GM23248 (cell line): Measurements from ENCODE around the gene MBL2. TPM values are rescaled to one million over a fixed set of nuclear protein-coding genes. Genes with fewer than 3 reads are reported as not detected.

Source experiments
- DNase-seq: peaks from one replicate; pipeline ENCODE4 v3.0.0-alpha.2; 2015
- H2AFZ ChIP-seq: fragments of 200-600 bp; sonication (generic); 2 replicates; pipeline ENCODE4 v1.6.1; 2016; ENCODE audit warnings: antibody characterized with exemption
- H3F3A ChIP-seq: fragments of 200-600 bp; sonication (generic); 2 replicates; pipeline ENCODE4 v1.6.1; 2016; ENCODE audit warnings: mild to moderate bottlenecking, antibody characterized with exemption, mixed run types; ENCODE audit not compliant: insufficient read depth
- H3K27ac ChIP-seq: fragments of 200-600 bp; sonication (generic); 2 replicates; pipeline ENCODE4 v1.5.1; 2016; ENCODE audit warnings: mild to moderate bottlenecking
- H3K27me3 ChIP-seq: fragments of 200-600 bp; sonication (generic); replicated peaks from 2 replicates; pipeline ENCODE4 v1.6.1; 2016; ENCODE audit warnings: mild to moderate bottlenecking; ENCODE audit not compliant: insufficient read depth
- H3K36me3 ChIP-seq: fragments of 200-600 bp; sonication (generic); 2 replicates; pipeline ENCODE4 v1.6.1; 2016; ENCODE audit warnings: low read depth, mild to moderate bottlenecking
- H3K4me1 ChIP-seq: fragments of 200-600 bp; sonication (generic); 2 replicates; pipeline ENCODE4 v1.6.1; 2016; ENCODE audit warnings: mild to moderate bottlenecking; ENCODE audit not compliant: insufficient read depth
- H3K4me2 ChIP-seq: fragments of 200-600 bp; sonication (generic); one replicate; pipeline ENCODE4 v1.6.1; 2016; ENCODE audit warnings: mild to moderate bottlenecking; ENCODE audit not compliant: unreplicated experiment
- H3K4me3 ChIP-seq: fragments of 200-600 bp; sonication (generic); 2 replicates; pipeline ENCODE4 v1.5.1; 2016; ENCODE audit warnings: mild to moderate bottlenecking
- H3K79me2 ChIP-seq: fragments of 200-600 bp; sonication (generic); 2 replicates; pipeline ENCODE4 v1.6.1; 2016; ENCODE audit warnings: mild to moderate bottlenecking; ENCODE audit not compliant: insufficient read depth
- H3K9ac ChIP-seq: fragments of 200-600 bp; sonication (generic); 2 replicates; pipeline ENCODE4 v1.6.1; 2016; ENCODE audit warnings: mild to moderate bottlenecking
- H3K9me2 ChIP-seq: fragments of 200-600 bp; sonication (generic); 2 replicates; pipeline ENCODE4 v1.6.1; 2016; ENCODE audit warnings: mixed run types, mild to moderate bottlenecking, moderate library complexity; ENCODE audit not compliant: insufficient read depth
- H3K9me3 ChIP-seq: fragments of 200-600 bp; sonication (generic); one replicate; pipeline ENCODE4 v1.6.1; 2017; ENCODE audit warnings: low read depth
- H4K20me1 ChIP-seq: fragments of 200-600 bp; sonication (generic); 2 replicates; pipeline ENCODE4 v1.6.0; 2016; ENCODE audit not compliant: insufficient read depth
- EZH2 ChIP-seq: fragments of 200-600 bp; sonication (generic); IDR thresholded peaks from 2 replicates; pipeline ENCODE4 v1.6.1; 2018; ENCODE audit warnings: antibody characterized with exemption, mild to moderate bottlenecking; ENCODE audit not compliant: insufficient read depth, poor library complexity, severe bottlenecking
- EZH2phosphoT487 ChIP-seq: fragments of 200-600 bp; sonication (generic); IDR thresholded peaks from 2 replicates; pipeline ENCODE4 v1.6.1; 2018; ENCODE audit warnings: antibody characterized with exemption, moderate library complexity, mild to moderate bottlenecking, low read depth; ENCODE audit not compliant: insufficient read depth
- WGBS, 2 experiments: methylation state at CpG; one replicate each; pipeline ENCODE4 v1.1.6; 2015 to 2017; ENCODE audit warnings: low lambda C conversion rate in 2 of 2, low coverage in 1 of 2; ENCODE audit errors: missing lambda C conversion rate in 2 of 2; 5-methylcytosine and 5-hydroxymethylcytosine counted together
- in situ Hi-C: fragments of 300-500 bp; cut with MboI; formaldehyde crosslinking; loops from 2 replicates; pipeline ENCODE4 v1.15.0; 2020
- polyA plus RNA-seq: library from polyadenylated mRNA; unstranded; fragments of >200 nt; fragmentation: Nextera tagmentation; extraction: Ambion mirVana; gene quantifications from 2 replicates; pipeline ENCODE4 v1.2.1, GENCODE V29; 2016
- total RNA-seq: library from RNA; depleted of rRNA; stranded (reverse); fragments of >200 nt; shearing (Covaris generic); gene quantifications from 2 replicates; pipeline ENCODE4 v1.2.3, GENCODE V29; 2014

MBL2 gene
- total and polyA plus RNA-seq, 2 experiments from 2014 or later: not detected

DNA sequence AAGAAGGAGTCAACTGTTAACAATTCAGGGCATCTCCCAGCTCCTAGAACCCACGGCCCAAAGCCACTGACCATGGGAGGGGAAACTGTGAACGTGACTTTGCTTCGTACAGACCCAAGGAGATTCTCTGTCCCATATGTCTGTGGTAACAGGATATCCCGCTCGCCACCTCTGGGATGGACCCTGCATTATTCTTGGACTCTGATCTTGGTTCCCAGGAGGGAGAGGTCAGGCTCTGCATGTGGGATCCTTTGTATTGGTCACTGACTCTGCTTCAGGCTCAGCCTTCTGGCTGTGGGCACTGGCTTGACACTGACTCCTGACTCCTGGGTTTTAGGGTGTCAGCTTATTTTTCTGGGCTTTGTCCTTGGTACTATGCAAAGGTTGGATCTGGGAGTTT, 13.5 kb upstream of the MBL2 start:
- no peak overlapping the region for H3K9ac ChIP-seq
- H3K9me2 ChIP-seq: no peaks in the 10 kb centered on the region
- no peak overlapping the region for H2AFZ ChIP-seq
- no peaks in the 10 kb centered on the region for H3K36me3 ChIP-seq
- no peak overlapping the region for H3K27ac ChIP-seq
- H3K4me2 ChIP-seq: no peak overlapping the region
- H3F3A ChIP-seq: no peaks in the 10 kb centered on the region
- H3K27me3 ChIP-seq: peaks cover 16% of the 10 kb centered on the region
- no peak for TF ChIP-seq EZH2phosphoT487
- no peaks in the 10 kb centered on the region for H3K4me1 ChIP-seq
- no peaks in the 10 kb centered on the region for H3K9me3 ChIP-seq
- 59 to 62% methylated on average over 5 of the region's 5 CpGs for WGBS, 2 experiments
- in situ Hi-C loops: no loop called here
- H4K20me1 ChIP-seq: no peaks in the 10 kb centered on the region
- DNase-seq: no peak
- H3K4me3 ChIP-seq: no peak overlapping the region
- H3K79me2 ChIP-seq: no peaks in the 10 kb centered on the region

DNA sequence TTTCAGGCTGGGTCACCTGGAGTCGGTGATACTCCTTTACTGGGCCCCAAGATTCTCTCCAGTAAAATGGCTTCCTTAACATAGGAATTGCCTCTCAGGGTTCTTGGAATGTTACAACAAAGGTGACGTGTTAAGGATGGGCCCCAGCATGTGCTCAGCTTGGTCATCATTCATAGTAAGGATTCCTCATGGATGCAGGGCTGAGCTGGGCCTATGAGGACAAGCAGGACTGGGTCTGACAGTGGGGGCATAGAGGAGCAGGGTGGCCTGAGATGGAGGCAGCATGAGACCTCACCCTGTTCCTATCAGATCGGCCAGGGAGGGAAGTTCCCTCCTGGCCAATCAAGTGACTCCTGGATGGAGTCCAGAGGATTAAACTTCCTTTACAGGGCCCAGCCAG, 12.8 kb upstream of the MBL2 start:
- Histone ChIP-seq H3K9me3 (no peaks in the 10 kb centered on the region), H3K79me2 (no peaks in the 10 kb centered on the region), H3K9ac (no peak overlapping the region), H2AFZ (no peak overlapping the region), H3F3A (no peaks in the 10 kb centered on the region), H3K4me3 (no peak overlapping the region), H3K4me2 (no peak overlapping the region), H4K20me1 (no peaks in the 10 kb centered on the region), H3K9me2 (no peaks in the 10 kb centered on the region), H3K36me3 (no peaks in the 10 kb centered on the region), H3K4me1 (no peaks in the 10 kb centered on the region), H3K27me3 (peaks cover 16% of the 10 kb centered on the region), H3K27ac (no peak overlapping the region)
- DNase-seq: no peak
- WGBS, 2 experiments: 30 to 32% methylated on average over 3 of the region's 3 CpGs
- TF ChIP-seq EZH2 (no peak), EZH2phosphoT487 (no peak)
- in situ Hi-C loops: no loop called here

DNA sequence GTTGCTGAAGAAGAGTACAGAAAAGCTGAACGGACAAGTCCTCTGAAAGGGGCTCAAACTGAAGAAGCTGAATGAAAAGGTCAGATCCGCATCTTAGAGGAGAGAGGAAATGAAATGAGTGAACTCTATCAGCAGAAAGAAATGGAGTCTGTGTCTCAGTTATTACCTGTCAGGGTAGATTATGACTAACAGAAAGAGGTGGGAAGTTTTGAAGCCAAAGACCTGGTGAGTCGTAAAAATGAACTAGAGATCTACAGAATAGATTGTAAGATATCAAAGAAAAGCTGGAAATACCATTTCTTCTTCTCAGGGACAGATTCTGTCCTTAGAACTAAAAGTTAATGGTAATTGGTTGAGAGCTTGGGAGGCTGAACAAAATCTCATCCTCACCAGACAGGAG, 11.1 kb upstream of the MBL2 start:
- H3K27ac ChIP-seq: no peak overlapping the region
- H3K27me3 ChIP-seq: peaks cover 10% of the 10 kb centered on the region
- no peak overlapping the region for H3K9ac ChIP-seq
- in situ Hi-C loops: no loop called here
- H3K9me3 ChIP-seq: no peaks in the 10 kb centered on the region
- DNase-seq: no peak
- no peak overlapping the region for H3K4me3 ChIP-seq
- H3K79me2 ChIP-seq: no peaks in the 10 kb centered on the region
- H4K20me1 ChIP-seq: no peaks in the 10 kb centered on the region
- TF ChIP-seq EZH2phosphoT487 (no peak), EZH2 (no peak)
- no peak overlapping the region for H3K4me2 ChIP-seq
- 48 to 67% methylated on average over 3 of the region's 3 CpGs for WGBS, 2 experiments
- H2AFZ ChIP-seq: no peak overlapping the region
- no peaks in the 10 kb centered on the region for H3K9me2 ChIP-seq
- H3F3A ChIP-seq: no peaks in the 10 kb centered on the region
- H3K36me3 ChIP-seq: no peaks in the 10 kb centered on the region
- no peaks in the 10 kb centered on the region for H3K4me1 ChIP-seq

DNA sequence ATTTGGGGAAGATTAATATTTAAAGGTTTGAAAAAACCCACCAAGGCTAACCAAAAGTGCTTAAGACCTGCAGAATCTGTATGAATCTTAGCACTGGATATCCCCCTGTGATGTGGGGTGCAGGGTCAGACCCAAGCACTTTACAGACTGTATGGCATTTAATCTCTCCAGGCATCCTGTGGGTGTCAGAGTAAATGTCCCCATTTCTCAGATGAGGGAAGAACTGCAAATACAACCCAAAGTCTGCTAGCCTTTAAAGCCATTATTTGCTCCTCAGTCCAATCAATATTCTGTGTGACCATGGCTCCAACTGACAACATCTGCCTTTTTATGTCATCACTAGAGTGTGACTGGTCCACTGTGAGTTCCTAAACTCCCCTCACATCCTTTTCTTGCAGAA, 10.0 kb upstream of the MBL2 start:
- H3K4me3 ChIP-seq: no peak overlapping the region
- TF ChIP-seq EZH2 (no peak), EZH2phosphoT487 (no peak)
- no peak overlapping the region for H3K9ac ChIP-seq
- H3K27me3 ChIP-seq: peaks cover 6% of the 10 kb centered on the region; the same call in 1 of the 2 replicates
- H2AFZ ChIP-seq: no peak overlapping the region
- H3K9me2 ChIP-seq: no peaks in the 10 kb centered on the region
- H3F3A ChIP-seq: no peaks in the 10 kb centered on the region
- in situ Hi-C loops: no loop called here
- H3K27ac ChIP-seq: no peak overlapping the region
- H3K4me1 ChIP-seq: no peaks in the 10 kb centered on the region
- H3K36me3 ChIP-seq: no peaks in the 10 kb centered on the region
- H4K20me1 ChIP-seq: no peaks in the 10 kb centered on the region
- H3K79me2 ChIP-seq: no peaks in the 10 kb centered on the region
- no peak overlapping the region for H3K4me2 ChIP-seq
- no peak for DNase-seq
- no peaks in the 10 kb centered on the region for H3K9me3 ChIP-seq

DNA sequence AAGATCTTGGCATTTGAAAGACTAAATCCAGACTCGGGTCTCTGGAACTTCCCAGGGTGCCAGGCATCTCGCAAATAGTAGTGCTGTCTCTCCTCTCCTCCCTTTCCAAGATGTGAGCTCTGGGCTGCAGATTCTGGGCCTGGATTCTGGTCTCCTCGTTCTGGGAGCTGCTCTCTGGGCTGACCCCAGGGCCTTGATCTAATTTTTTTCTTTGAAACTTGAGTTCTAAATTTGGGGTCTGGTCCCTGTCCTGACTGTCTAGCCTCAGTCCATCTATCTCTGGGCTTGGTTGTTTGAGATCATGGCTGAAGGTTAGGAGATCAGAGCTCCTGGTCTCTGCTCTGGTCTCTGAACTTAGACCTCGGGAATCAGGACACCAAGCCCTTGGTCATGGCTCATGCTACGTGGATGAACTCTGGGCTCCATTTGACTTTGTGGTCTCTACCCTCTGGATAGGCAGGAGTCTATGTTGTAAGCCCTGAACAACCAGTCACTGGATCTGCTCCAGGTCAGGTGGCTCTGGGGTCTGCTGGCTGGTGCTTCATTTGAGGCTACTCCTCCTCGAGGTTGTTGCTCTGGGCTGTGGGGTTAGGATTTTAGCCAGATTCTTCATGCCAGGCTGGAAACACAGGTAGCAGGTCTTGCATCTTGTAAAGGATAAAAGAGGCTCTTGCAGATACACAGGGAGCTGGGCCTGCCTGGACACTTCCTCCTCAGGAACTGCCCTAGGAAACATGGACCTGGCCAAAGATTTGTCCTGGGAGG, 8.0 kb upstream of the MBL2 start:
- DNase-seq: no peak
- no peaks in the 10 kb centered on the region for H3K9me3 ChIP-seq
- in situ Hi-C loops: no loop called here
- no peaks in the 10 kb centered on the region for H3K79me2 ChIP-seq
- no peak overlapping the region for H3K27ac ChIP-seq
- H3K4me2 ChIP-seq: no peak overlapping the region
- H2AFZ ChIP-seq: no peak overlapping the region
- H3K9ac ChIP-seq: no peak overlapping the region
- H3K27me3 ChIP-seq: 0 out of 2 replicates have a peak, but pooled peaks cover 8% of the 10 kb centered on the region
- H3K4me3 ChIP-seq: no peak overlapping the region
- H3F3A ChIP-seq: no peaks in the 10 kb centered on the region
- TF ChIP-seq EZH2phosphoT487: no peak
- no peaks in the 10 kb centered on the region for H3K9me2 ChIP-seq
- H4K20me1 ChIP-seq: no peaks in the 10 kb centered on the region
- WGBS, 2 experiments: 15 to 16% methylated on average over 6 of the region's 6 CpGs
- no peaks in the 10 kb centered on the region for H3K36me3 ChIP-seq
- H3K4me1 ChIP-seq: no peaks in the 10 kb centered on the region
